ENCODE results near the gene FUT9.

DNA sequence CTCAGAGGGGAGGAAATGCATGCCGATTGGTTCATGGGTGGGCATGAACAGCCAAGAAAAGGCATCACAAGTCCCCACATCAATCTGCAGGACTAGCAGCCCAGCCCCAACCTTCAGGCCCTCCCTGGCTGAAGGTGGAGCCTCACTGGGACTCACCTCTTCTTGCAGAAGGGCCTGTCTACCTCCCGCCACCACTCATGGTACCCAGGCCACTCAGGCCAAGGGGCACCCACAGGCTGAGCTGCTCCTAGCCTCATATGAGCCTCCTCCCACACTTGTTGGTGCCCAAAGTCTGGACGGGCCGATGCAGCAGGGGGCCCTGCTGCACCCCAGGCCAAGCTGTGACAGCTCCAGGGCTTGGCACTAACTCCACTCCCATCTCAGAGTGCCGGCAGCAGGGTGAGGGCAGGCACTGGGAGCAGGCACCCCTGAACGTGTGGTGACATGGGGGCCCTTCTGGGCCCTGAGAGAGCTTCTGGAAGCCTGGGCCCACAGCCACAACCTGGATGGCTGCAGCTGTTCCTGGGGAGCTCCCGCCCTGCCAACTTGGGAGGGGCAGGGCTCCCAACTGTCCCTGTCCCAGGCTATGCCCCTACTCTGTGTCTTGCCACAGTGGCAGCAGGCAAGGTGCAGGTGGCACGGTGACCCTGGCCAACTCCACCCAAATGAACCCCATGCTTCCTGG lies 13.7 kb upstream of the FUT9 start:
- no peak for TF ChIP-seq ZBTB38 (CRISPR knock-in tag; IDR thresholded peaks at IDR 0.05)
- TF ChIP-seq, protein P1, sequence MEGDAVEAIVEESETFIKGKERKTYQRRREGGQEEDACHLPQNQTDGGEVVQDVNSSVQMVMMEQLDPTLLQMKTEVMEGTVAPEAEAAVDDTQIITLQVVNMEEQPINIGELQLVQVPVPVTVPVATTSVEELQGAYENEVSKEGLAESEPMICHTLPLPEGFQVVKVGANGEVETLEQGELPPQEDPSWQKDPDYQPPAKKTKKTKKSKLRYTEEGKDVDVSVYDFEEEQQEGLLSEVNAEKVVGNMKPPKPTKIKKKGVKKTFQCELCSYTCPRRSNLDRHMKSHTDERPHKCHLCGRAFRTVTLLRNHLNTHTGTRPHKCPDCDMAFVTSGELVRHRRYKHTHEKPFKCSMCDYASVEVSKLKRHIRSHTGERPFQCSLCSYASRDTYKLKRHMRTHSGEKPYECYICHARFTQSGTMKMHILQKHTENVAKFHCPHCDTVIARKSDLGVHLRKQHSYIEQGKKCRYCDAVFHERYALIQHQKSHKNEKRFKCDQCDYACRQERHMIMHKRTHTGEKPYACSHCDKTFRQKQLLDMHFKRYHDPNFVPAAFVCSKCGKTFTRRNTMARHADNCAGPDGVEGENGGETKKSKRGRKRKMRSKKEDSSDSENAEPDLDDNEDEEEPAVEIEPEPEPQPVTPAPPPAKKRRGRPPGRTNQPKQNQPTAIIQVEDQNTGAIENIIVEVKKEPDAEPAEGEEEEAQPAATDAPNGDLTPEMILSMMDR (CRISPR knock-in tag; IDR thresholded peaks at IDR 0.05), result no peak
- TF ChIP-seq ZBTB7A (CRISPR knock-in tag; IDR thresholded peaks at IDR 0.05), result no peak
- TF ChIP-seq CHD2 (IDR thresholded peaks at IDR 0.05; ENCODE audit: low read depth, low read length), result no peak
- no peak for TF ChIP-seq ZBTB21 (CRISPR knock-in tag; IDR thresholded peaks at IDR 0.05)
- no peak for TF ChIP-seq ZNF382 (CRISPR knock-in tag; IDR thresholded peaks at IDR 0.05; ENCODE audit: borderline replicate concordance)
- no peak for TF ChIP-seq NR3C1 (CRISPR knock-in tag; IDR thresholded peaks at IDR 0.05)
